Spleen (tissue), 13 donors: ENCODE data around the gene STAP1. TPM values are rescaled to one million over a fixed set of nuclear protein-coding genes. Genes with fewer than 3 reads are reported as not detected.

ENCODE experiments used
- DNase-seq: peaks from one replicate; pipeline ENCODE4 v3.0.0-alpha.2; 2020
- H3K27ac ChIP-seq, 8 donors: fragments of 200-600 bp; sonication (generic) in 7 of 8; 1 replicate in 4 of 8; 2 replicates in 4 of 8; pipeline versions ENCODE4 v1.5.0 to v1.8.0; 2016 to 2021; ENCODE audit warnings: inconsistent platforms in 4 of 8, mild to moderate bottlenecking in 4 of 8, moderate library complexity in 1 of 8
- H3K27me3 ChIP-seq, 7 donors: fragments of 200-600 bp; sonication (generic) in 6 of 7; replicated peaks in 1 of 7; 1 replicate in 4 of 7; 2 replicates in 3 of 7; pipeline versions ENCODE4 v1.5.0 to v1.8.0; 2016 to 2021; ENCODE audit warnings: inconsistent platforms in 3 of 7, mild to moderate bottlenecking in 1 of 7
- H3K36me3 ChIP-seq, 6 donors: fragments of 200-600 bp; sonication (generic) in 5 of 6; 1 replicate in 4 of 6; 2 replicates in 2 of 6; pipeline versions ENCODE4 v1.5.0 to v1.8.0; 2016 to 2021; ENCODE audit warnings: inconsistent platforms in 2 of 6
- H3K4me1 ChIP-seq, 6 donors: fragments of 200-600 bp; sonication (generic) in 5 of 6; 1 replicate in 3 of 6; 2 replicates in 3 of 6; pipeline versions ENCODE4 v1.5.0 to v1.8.0; 2016 to 2021; ENCODE audit warnings: inconsistent platforms in 3 of 6
- H3K4me3 ChIP-seq, 8 donors: fragments of 200-600 bp; sonication (generic) in 7 of 8; 1 replicate in 4 of 8; 2 replicates in 4 of 8; pipeline versions ENCODE4 v1.5.0 to v1.8.0; 2016 to 2021; ENCODE audit warnings: inconsistent platforms in 4 of 8, mild to moderate bottlenecking in 4 of 8, moderate library complexity in 2 of 8
- H3K9me3 ChIP-seq, 8 donors: fragments of 200-600 bp; sonication (generic) in 7 of 8; 1 replicate in 4 of 8; 2 replicates in 4 of 8; pipeline versions ENCODE4 v1.5.0 to v1.8.0; 2016 to 2021; ENCODE audit warnings: inconsistent platforms in 4 of 8
- POLR2A ChIP-seq, 3 donors: fragments of 450-650 bp; IDR thresholded peaks; one replicate each; pipeline ENCODE4 v1.5.1; 2017; ENCODE audit warnings: antibody characterized with exemption in 3 of 3, mild to moderate bottlenecking in 1 of 3
- POLR2AphosphoS5 ChIP-seq, 3 donors: sonication (generic); formaldehyde crosslinking; IDR thresholded peaks; one replicate each; pipeline ENCODE4 v1.5.1; 2017; ENCODE audit warnings: antibody characterized with exemption in 3 of 3
- WGBS, 5 donors: extraction: QIAGEN DNeasy Blood & Tissue Kit in 3 of 5; methylation state at CpG; one replicate each; pipeline versions ENCODE4 v1.1.5 to v1.1.7; 2013 to 2018; 5-methylcytosine and 5-hydroxymethylcytosine counted together
- intact Hi-C: fragments of 100-400 bp; cut with DNase I; formaldehyde crosslinking; loops from one replicate; pipeline ENCODE4 v1.15.0; 2023; ENCODE audit warnings: low total_unique reads
- long read RNA-seq, 2 donors: transcript quantifications; one replicate each; lab custom pipeline, GENCODE V29; 2026
- polyA plus RNA-seq, 3 donors: library from polyadenylated mRNA; stranded (reverse); fragments of 200-250 nt; gene quantifications; one replicate each; pipeline ENCODE4 v1.2.1, GENCODE V29; 2013
- total RNA-seq, 7 donors: library from RNA; depleted of rRNA in 3 of 7; stranded (reverse); fragments of >200 nt in 3 of 7; fragmentation: NEBNext Ultra II Directional in 4 of 7; extraction: Animal tissue kit (Norgen Biotek cat#: 25700) in 4 of 7; gene quantifications; one replicate each; pipeline versions ENCODE4 v1.1.0 to v1.2.1, GENCODE V29; 2016 to 2021
- TF ChIP-seq, protein P1 (sequence below), 11 experiments: fragments of 200-600 bp in 7 of 11; fragments of 450-650 bp in 4 of 11; sonication (generic) in 4 of 11; IDR thresholded peaks in 8 of 11; conservative IDR thresholded peaks in 3 of 11; 1 replicate in 7 of 11; 2 replicates in 4 of 11; pipeline versions ENCODE4 v1.4.0 to v1.8.0; 2016 to 2021; ENCODE audit warnings: antibody characterized with exemption in 11 of 11, inconsistent platforms in 4 of 11, mild to moderate bottlenecking in 1 of 11
- donor health status: healthy with polysubstance abuse.
- donor health status: DM: no; HTN: no; CAD: no; lungs with moderate emphysema.
- donor health status: DM: no; HTN: no; CAD: no.
- donor health status: Bipolar disorder and iron deficiency.
- donor health status: healthy.
- donor health status: DM: no; HTN: no; CAD: no.
- donor health status: DM: yes; HTN: yes; CAD: no.

Gene STAP1, protein sequence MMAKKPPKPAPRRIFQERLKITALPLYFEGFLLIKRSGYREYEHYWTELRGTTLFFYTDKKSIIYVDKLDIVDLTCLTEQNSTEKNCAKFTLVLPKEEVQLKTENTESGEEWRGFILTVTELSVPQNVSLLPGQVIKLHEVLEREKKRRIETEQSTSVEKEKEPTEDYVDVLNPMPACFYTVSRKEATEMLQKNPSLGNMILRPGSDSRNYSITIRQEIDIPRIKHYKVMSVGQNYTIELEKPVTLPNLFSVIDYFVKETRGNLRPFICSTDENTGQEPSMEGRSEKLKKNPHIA
- total RNA-seq (10 to 100 TPM; 22.3 to 40.1 (median 24.2) TPM), polyA plus RNA-seq (10 to 100 TPM; 37.8 to 74.1 (median 60.3) TPM)
- long read RNA-seq, donor 1, partial matches to known transcripts = 0 of 4 reads
- long read RNA-seq, donor 1, other reads (novel, unspliced or antisense) = 0 of 4 reads
- long read RNA-seq, donor 2 = 0 reads

DNA sequence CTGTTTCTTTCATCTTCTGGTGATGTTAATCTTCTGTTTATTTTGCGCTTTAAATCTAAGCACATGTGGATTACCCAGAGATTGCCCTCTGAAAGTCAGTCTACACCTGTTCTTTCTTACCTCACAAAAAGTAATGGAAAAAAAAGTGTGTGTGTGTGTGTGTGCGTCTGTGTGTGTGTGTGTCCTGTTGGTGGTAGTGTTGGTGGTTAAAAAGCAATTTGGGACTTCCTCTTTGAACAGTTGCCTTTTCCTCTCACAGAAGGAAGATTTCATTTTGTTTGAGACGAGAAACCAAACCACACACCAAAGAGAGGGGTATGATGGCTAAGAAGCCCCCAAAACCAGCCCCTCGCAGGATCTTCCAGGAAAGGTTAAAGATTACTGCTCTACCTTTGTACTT is at the start of gene STAP1:
TSS of gene STAP1 (plus strand) at position 235 of the 400 bp plus-strand sequence. CDS start at position 318, 83 bp downstream.
- no peak for DNase-seq
- Histone ChIP-seq H3K4me3 (peak within 1 kb of the TSS; percentile 9 to 64 (median 28)), H3K36me3 (no peaks in the 10 kb centered on the region), H3K27ac (peak within 1 kb of the TSS; percentile 8 to 81 (median 71)), H3K27me3 (no peaks in the 10 kb centered on the region), H3K9me3 (no peaks in the 10 kb centered on the region), H3K4me1 (peaks cover 0 to 60% (median 3%) of the 10 kb centered on the region in 6 donors)
- intact Hi-C loops = loop anchor here (10.0 kb wide), 1 partner anchor 136 kb away; no protein-coding TSS in a partner anchor
- TF ChIP-seq POLR2A (IDR thresholded peaks at IDR 0.05) (peak in 2 of 3 donors; percentile 76 to 80), POLR2AphosphoS5 (IDR thresholded peaks at IDR 0.05) (peak in 1 of 3 donors; percentile 92)
- TF ChIP-seq, protein P1, sequence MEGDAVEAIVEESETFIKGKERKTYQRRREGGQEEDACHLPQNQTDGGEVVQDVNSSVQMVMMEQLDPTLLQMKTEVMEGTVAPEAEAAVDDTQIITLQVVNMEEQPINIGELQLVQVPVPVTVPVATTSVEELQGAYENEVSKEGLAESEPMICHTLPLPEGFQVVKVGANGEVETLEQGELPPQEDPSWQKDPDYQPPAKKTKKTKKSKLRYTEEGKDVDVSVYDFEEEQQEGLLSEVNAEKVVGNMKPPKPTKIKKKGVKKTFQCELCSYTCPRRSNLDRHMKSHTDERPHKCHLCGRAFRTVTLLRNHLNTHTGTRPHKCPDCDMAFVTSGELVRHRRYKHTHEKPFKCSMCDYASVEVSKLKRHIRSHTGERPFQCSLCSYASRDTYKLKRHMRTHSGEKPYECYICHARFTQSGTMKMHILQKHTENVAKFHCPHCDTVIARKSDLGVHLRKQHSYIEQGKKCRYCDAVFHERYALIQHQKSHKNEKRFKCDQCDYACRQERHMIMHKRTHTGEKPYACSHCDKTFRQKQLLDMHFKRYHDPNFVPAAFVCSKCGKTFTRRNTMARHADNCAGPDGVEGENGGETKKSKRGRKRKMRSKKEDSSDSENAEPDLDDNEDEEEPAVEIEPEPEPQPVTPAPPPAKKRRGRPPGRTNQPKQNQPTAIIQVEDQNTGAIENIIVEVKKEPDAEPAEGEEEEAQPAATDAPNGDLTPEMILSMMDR (IDR thresholded peaks at IDR 0.05 in 8 of 11, conservative IDR thresholded peaks at IDR 0.05 in 3 of 11) = no peak
- WGBS, 5 donors = 22 to 40% (median 32%) methylated on average over 4 of the region's 4 CpGs

DNA sequence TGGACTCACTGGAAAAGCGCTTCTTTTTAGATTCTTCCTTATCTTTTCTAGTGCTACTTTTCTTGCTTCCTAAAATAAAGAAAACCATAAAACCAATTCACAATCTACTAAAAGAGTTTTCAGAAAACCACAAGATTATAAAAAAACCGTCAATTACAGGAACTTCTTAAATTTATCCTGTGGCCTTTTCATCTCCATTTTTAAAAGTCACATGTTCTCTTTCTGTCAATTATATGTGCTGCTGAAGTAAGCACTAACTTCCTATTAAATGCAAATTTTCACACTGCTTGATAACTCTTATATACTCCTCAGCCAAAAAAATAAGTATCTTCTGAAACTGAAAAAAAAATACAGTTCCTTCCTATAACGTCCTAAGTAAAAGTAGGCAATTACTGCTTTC is 46.0 kb upstream of the STAP1 start:
- no peaks in the 10 kb centered on the region for H3K9me3 ChIP-seq
- no peak for DNase-seq
- WGBS, 5 donors = 32 to 51% (median 40%) methylated on average over 3 of the region's 3 CpGs
- H3K4me3 ChIP-seq = no peak overlapping the region
- no peak overlapping the region for H3K27ac ChIP-seq
- H3K27me3 ChIP-seq = no peaks in the 10 kb centered on the region
- intact Hi-C loops = no loop called here
- peaks cover 0 to 15% (median 0%) of the 10 kb centered on the region in 6 donors for H3K4me1 ChIP-seq
- peaks cover 3 to 99% (median 54%) of the 10 kb centered on the region in 6 donors for H3K36me3 ChIP-seq
- TF ChIP-seq, protein P1 (IDR thresholded peaks at IDR 0.05 in 8 of 11, conservative IDR thresholded peaks at IDR 0.05 in 3 of 11) = no peak
- no peak for TF ChIP-seq POLR2AphosphoS5 (IDR thresholded peaks at IDR 0.05)
- no peak for TF ChIP-seq POLR2A (IDR thresholded peaks at IDR 0.05)

DNA sequence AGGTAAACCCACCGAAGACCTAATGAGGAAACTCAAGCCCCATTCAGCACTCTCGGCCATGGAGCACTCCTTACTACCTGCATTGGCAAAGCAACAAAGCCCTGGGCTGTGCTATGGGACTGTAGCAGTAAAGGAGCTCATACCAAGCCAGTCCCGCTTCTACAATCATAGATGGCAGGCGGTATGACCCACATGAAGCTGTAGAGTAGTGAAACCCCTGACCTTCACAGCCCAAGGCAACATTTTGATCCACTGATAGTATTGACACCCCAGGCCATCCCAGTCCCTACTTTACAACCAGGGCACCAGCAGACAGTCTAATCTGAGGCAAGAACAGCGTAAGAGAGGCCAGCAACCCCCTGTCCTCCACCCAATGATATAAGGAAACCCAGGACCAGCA is 38.4 kb upstream of the STAP1 start:
- Histone ChIP-seq H3K36me3 (peaks cover 0 to 75% (median 15%) of the 10 kb centered on the region in 6 donors), H3K9me3 (no peaks in the 10 kb centered on the region), H3K4me3 (no peak overlapping the region), H3K27me3 (no peaks in the 10 kb centered on the region), H3K4me1 (peaks cover 0 to 17% (median 8%) of the 10 kb centered on the region in 6 donors), H3K27ac (no peak overlapping the region)
- no peak for DNase-seq
- TF ChIP-seq POLR2A (IDR thresholded peaks at IDR 0.05) (no peak), POLR2AphosphoS5 (IDR thresholded peaks at IDR 0.05) (no peak)
- TF ChIP-seq, protein P1 (IDR thresholded peaks at IDR 0.05 in 8 of 11, conservative IDR thresholded peaks at IDR 0.05 in 3 of 11) = no peak
- intact Hi-C loops = no loop called here
- WGBS, 5 donors = 94 to 100% (median 98%) methylated on average over 5 of the region's 5 CpGs

DNA sequence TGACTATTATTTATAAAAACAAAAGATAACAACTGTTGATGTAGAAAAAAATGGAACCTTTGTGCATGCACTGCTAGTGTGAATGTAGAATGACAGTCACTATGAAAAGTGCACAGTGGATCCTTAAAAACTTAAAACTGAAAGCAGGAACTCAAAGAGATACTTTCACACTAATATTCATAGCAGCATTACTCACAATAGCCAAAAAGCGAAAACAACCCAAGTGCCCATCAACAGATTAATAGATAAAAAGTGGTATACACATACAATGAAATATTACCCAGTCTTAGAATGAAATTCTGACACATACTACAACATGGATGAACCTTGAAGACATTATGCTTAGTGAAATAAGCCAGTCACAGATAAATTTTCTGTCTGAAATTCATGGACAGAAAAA is 37.0 kb upstream of the STAP1 start:
- no peak overlapping the region for H3K27ac ChIP-seq
- no peaks in the 10 kb centered on the region for H3K27me3 ChIP-seq
- no peak for DNase-seq
- TF ChIP-seq POLR2A (IDR thresholded peaks at IDR 0.05) = no peak
- no peak for TF ChIP-seq POLR2AphosphoS5 (IDR thresholded peaks at IDR 0.05)
- TF ChIP-seq, protein P1 (IDR thresholded peaks at IDR 0.05 in 8 of 11, conservative IDR thresholded peaks at IDR 0.05 in 3 of 11) = no peak
- no peak overlapping the region for H3K4me3 ChIP-seq
- H3K4me1 ChIP-seq = peaks cover 0 to 27% (median 8%) of the 10 kb centered on the region in 6 donors
- intact Hi-C loops = no loop called here
- WGBS, 5 donors = 85 to 98% (median 91%) methylated on average over 1 of the region's 1 CpG
- H3K9me3 ChIP-seq = no peaks in the 10 kb centered on the region
- H3K36me3 ChIP-seq = peaks cover 0 to 62% (median 13%) of the 10 kb centered on the region in 6 donors
